Endothelial cell (in vitro differentiated cells): Measurements from ENCODE around the gene VPS26B. TPM values are rescaled to one million over a fixed set of nuclear protein-coding genes. Genes with fewer than 3 reads are reported as not detected.

Experiments used
- DNase-seq: peaks from one replicate; pipeline ENCODE4 v3.0.0; 2021; ENCODE audit warnings: low spot score
- H3K27ac Mint-ChIP-seq: one replicate; pipeline ENCODE4 v1.8.0; 2021; ENCODE audit warnings: mixed read lengths, inconsistent platforms; ENCODE audit not compliant: unreplicated experiment
- H3K27me3 Mint-ChIP-seq: one replicate; pipeline ENCODE4 v1.8.0; 2021; ENCODE audit warnings: mild to moderate bottlenecking, moderate library complexity, mixed read lengths, inconsistent platforms; ENCODE audit not compliant: unreplicated experiment
- H3K36me3 Mint-ChIP-seq: one replicate; pipeline ENCODE4 v1.8.0; 2021; ENCODE audit warnings: mild to moderate bottlenecking, low read depth, mixed read lengths, inconsistent platforms; ENCODE audit not compliant: unreplicated experiment
- H3K4me1 Mint-ChIP-seq: one replicate; pipeline ENCODE4 v1.8.0; 2021; ENCODE audit warnings: mild to moderate bottlenecking, mixed read lengths, inconsistent platforms; ENCODE audit not compliant: unreplicated experiment
- H3K4me3 Mint-ChIP-seq: one replicate; pipeline ENCODE4 v1.8.0; 2021; ENCODE audit warnings: mild to moderate bottlenecking, mixed read lengths, inconsistent platforms; ENCODE audit not compliant: unreplicated experiment
- H3K9me3 Mint-ChIP-seq: one replicate; pipeline ENCODE4 v1.8.0; 2021; ENCODE audit warnings: mixed read lengths, inconsistent platforms; ENCODE audit not compliant: unreplicated experiment
- total RNA-seq: library from RNA; stranded (reverse); fragmentation: NEBNext Ultra II Directional; extraction: Animal tissue kit (Norgen Biotek cat#: 25700); gene quantifications from one replicate; pipeline ENCODE4 v1.2.1, GENCODE V29; 2021; ENCODE audit not compliant: unreplicated experiment
- TF ChIP-seq, protein P1 (sequence below): fragments of 200-600 bp; sonication (generic); IDR thresholded peaks from one replicate; pipeline ENCODE4 v1.5.0; 2021; ENCODE audit warnings: antibody characterized with exemption; ENCODE audit not compliant: unreplicated experiment

Gene VPS26B
- total RNA-seq, 1 donor from 2014 or later, result 132 TPM

GRCh38 chr11:134196756-134197155 lies 27.7 kb upstream of the VPS26B start:
- Mint-ChIP-seq H3K4me3 (no peak overlapping the region), H3K4me1 (no peaks in the 10 kb centered on the region), H3K27me3 (no peaks in the 10 kb centered on the region), H3K27ac (no peak overlapping the region), H3K9me3 (no peaks in the 10 kb centered on the region), H3K36me3 (peaks cover 30% of the 10 kb centered on the region)
- TF ChIP-seq, protein P1, sequence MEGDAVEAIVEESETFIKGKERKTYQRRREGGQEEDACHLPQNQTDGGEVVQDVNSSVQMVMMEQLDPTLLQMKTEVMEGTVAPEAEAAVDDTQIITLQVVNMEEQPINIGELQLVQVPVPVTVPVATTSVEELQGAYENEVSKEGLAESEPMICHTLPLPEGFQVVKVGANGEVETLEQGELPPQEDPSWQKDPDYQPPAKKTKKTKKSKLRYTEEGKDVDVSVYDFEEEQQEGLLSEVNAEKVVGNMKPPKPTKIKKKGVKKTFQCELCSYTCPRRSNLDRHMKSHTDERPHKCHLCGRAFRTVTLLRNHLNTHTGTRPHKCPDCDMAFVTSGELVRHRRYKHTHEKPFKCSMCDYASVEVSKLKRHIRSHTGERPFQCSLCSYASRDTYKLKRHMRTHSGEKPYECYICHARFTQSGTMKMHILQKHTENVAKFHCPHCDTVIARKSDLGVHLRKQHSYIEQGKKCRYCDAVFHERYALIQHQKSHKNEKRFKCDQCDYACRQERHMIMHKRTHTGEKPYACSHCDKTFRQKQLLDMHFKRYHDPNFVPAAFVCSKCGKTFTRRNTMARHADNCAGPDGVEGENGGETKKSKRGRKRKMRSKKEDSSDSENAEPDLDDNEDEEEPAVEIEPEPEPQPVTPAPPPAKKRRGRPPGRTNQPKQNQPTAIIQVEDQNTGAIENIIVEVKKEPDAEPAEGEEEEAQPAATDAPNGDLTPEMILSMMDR, result no peak
- no peak for DNase-seq

- Mint-ChIP-seq H3K9me3 (no peaks in the 10 kb centered on the region), H3K4me3 (no peak overlapping the region), H3K27ac (no peak overlapping the region), H3K36me3 (peaks cover 23% of the 10 kb centered on the region), H3K27me3 (no peaks in the 10 kb centered on the region), H3K4me1 (no peaks in the 10 kb centered on the region)
- DNase-seq, result no peak
- TF ChIP-seq, protein P1, result no peak
Measured at GRCh38 chr11:134199531-134199930, 24.9 kb upstream of the VPS26B start.

DNA sequence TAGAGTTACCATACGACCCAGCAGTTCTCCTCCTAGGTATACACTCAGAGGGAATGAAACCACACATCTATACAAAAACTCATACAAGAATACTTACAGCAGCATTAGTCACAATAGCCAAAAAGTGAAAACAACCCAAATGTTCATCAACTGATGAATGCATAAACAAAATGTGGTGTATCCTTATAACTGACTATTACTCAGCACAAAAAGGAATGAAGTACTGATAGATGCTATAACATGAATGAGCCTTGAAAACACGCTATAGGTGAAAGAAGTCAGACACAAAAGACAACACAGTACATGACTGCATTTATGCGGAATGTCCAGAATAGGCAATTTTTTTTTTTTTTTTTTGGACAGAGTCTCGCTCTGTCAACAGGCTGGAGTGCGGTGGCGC lies 23.8 kb upstream of the VPS26B start:
- Mint-ChIP-seq H3K9me3 (no peaks in the 10 kb centered on the region), H3K27me3 (no peaks in the 10 kb centered on the region), H3K4me3 (no peak overlapping the region), H3K27ac (no peak overlapping the region), H3K4me1 (no peaks in the 10 kb centered on the region), H3K36me3 (peaks cover 28% of the 10 kb centered on the region)
- TF ChIP-seq, protein P1, result no peak
- DNase-seq, result no peak

- H3K27me3 Mint-ChIP-seq, result no peaks in the 10 kb centered on the region
- no peak for DNase-seq
- no peaks in the 10 kb centered on the region for H3K9me3 Mint-ChIP-seq
- no peak overlapping the region for H3K4me3 Mint-ChIP-seq
- no peaks in the 10 kb centered on the region for H3K4me1 Mint-ChIP-seq
- H3K27ac Mint-ChIP-seq, result no peak overlapping the region
- TF ChIP-seq, protein P1, result no peak
- peaks cover 28% of the 10 kb centered on the region for H3K36me3 Mint-ChIP-seq
Measured at GRCh38 chr11:134202661-134203060, 21.8 kb upstream of the VPS26B start.

- Mint-ChIP-seq H3K4me3 (no peak overlapping the region), H3K4me1 (no peaks in the 10 kb centered on the region), H3K27ac (no peak overlapping the region), H3K36me3 (peaks cover 28% of the 10 kb centered on the region), H3K27me3 (no peaks in the 10 kb centered on the region), H3K9me3 (no peaks in the 10 kb centered on the region)
- DNase-seq, result no peak
- TF ChIP-seq, protein P1, result no peak
Measured at GRCh38 chr11:134205729-134206128, 18.7 kb upstream of the VPS26B start.
